Parathyroid adenoma (tissue), 2 donors: ENCODE results near the gene PPIP5K2.
"Not testable (repeated sequence)": the region's sequence is repeated elsewhere in the genome, so short reads cannot be mapped to it uniquely, and the experiment has no call there.

Experiments
- H2AFZ ChIP-seq: fragments of 300-600 bp; sonication (generic); one replicate; pipeline ENCODE4 v1.7.0; 2017; ENCODE audit warnings: antibody characterized with exemption, mild to moderate bottlenecking
- H3K27ac ChIP-seq: fragments of 300-600 bp; sonication (generic); one replicate; pipeline ENCODE4 v1.7.0; 2017
- H3K27me3 ChIP-seq: fragments of 300-600 bp; sonication (generic); one replicate; pipeline ENCODE4 v1.7.0; 2017; ENCODE audit warnings: low read length; ENCODE audit not compliant: control insufficient read depth, insufficient read depth
- H3K36me3 ChIP-seq: fragments of 300-600 bp; sonication (generic); one replicate; pipeline ENCODE4 v1.7.0; 2017; ENCODE audit warnings: low read length; ENCODE audit not compliant: control insufficient read depth, insufficient read depth
- H3K4me1 ChIP-seq: fragments of 300-600 bp; sonication (generic); one replicate; pipeline ENCODE4 v1.7.0; 2017; ENCODE audit warnings: control low read depth
- H3K4me2 ChIP-seq: fragments of 300-600 bp; sonication (generic); one replicate; pipeline ENCODE4 v1.7.0; 2017; ENCODE audit warnings: low read length
- H3K4me3 ChIP-seq: fragments of 300-600 bp; sonication (generic); one replicate; pipeline ENCODE4 v1.7.0; 2017; ENCODE audit warnings: low read depth, low read length
- H3K79me2 ChIP-seq: fragments of 300-600 bp; sonication (generic); one replicate; pipeline ENCODE4 v1.7.0; 2017; ENCODE audit warnings: control low read depth
- H3K9ac ChIP-seq: fragments of 300-600 bp; sonication (generic); one replicate; pipeline ENCODE4 v1.7.0; 2017; ENCODE audit warnings: mild to moderate bottlenecking
- H3K9me3 ChIP-seq: fragments of 300-600 bp; sonication (generic); one replicate; pipeline ENCODE4 v1.7.0; 2017; ENCODE audit warnings: low read length; ENCODE audit not compliant: control insufficient read depth
- TF ChIP-seq, protein P1 (sequence below): fragments of 300-600 bp; sonication (generic); IDR thresholded peaks from one replicate; pipeline ENCODE4 v1.7.0; 2017; ENCODE audit warnings: antibody characterized with exemption, mild to moderate bottlenecking
- donor health status: primary hyperparathyroidism.

The PPIP5K2 gene

DNA sequence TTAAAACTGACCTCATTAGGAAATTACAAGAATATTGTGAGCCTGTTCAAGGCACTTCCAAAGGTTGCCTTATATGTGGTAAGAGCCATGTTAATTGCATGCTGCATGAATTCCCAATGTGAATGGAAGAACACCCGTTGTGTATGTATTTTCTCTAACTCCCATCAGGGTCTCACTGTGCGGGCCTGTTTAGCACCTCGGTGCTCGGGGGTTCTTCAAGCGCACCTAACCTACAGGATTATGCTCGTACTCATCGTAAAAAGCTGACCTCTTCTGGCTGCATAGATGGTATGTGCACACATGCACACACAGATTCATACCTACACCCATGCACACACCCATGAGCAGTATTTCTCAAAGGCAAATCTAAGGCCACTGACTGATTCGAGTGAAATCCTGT is 66.1 kb downstream of the PPIP5K2 start:
- no peaks in the 10 kb centered on the region for H3K79me2 ChIP-seq
- TF ChIP-seq, protein P1, sequence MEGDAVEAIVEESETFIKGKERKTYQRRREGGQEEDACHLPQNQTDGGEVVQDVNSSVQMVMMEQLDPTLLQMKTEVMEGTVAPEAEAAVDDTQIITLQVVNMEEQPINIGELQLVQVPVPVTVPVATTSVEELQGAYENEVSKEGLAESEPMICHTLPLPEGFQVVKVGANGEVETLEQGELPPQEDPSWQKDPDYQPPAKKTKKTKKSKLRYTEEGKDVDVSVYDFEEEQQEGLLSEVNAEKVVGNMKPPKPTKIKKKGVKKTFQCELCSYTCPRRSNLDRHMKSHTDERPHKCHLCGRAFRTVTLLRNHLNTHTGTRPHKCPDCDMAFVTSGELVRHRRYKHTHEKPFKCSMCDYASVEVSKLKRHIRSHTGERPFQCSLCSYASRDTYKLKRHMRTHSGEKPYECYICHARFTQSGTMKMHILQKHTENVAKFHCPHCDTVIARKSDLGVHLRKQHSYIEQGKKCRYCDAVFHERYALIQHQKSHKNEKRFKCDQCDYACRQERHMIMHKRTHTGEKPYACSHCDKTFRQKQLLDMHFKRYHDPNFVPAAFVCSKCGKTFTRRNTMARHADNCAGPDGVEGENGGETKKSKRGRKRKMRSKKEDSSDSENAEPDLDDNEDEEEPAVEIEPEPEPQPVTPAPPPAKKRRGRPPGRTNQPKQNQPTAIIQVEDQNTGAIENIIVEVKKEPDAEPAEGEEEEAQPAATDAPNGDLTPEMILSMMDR: no peak
- H3K4me1 ChIP-seq: no peaks in the 10 kb centered on the region
- H3K4me2 ChIP-seq: no peak overlapping the region
- no peaks in the 10 kb centered on the region for H3K9me3 ChIP-seq
- no peak overlapping the region for H3K9ac ChIP-seq
- no peak overlapping the region for H3K4me3 ChIP-seq
- H3K27me3 ChIP-seq: no peaks in the 10 kb centered on the region
- H2AFZ ChIP-seq: no peak overlapping the region
- no peaks in the 10 kb centered on the region for H3K36me3 ChIP-seq
- H3K27ac ChIP-seq: no peak overlapping the region

DNA sequence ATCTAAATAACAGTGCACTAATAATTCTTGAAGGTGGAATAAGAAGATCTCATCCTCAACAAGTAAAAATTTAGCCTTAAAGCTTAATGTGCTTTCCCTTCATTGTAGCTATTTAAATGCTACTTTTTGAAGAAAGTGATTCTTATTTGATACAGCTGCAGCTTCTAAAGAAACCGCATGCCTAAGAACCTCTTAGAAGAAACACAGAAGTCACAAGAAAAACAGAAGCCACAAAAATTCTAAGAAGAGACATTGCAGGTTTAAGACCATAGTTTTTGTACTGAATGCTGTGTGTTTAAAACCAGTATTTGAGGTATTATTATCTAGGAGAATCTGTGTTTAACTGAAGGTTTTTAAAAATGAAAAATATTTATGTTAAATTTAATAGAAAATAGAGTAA is 68.3 kb downstream of the PPIP5K2 start:
- Histone ChIP-seq H3K27me3 (no peaks in the 10 kb centered on the region), H3K27ac (no peak overlapping the region), H3K4me2 (no peak overlapping the region), H3K9ac (no peak overlapping the region), H3K9me3 (no peaks in the 10 kb centered on the region), H3K4me1 (no peaks in the 10 kb centered on the region), H3K79me2 (no peaks in the 10 kb centered on the region), H3K4me3 (no peak overlapping the region), H2AFZ (no peak overlapping the region), H3K36me3 (no peaks in the 10 kb centered on the region)
- TF ChIP-seq, protein P1: no peak

DNA sequence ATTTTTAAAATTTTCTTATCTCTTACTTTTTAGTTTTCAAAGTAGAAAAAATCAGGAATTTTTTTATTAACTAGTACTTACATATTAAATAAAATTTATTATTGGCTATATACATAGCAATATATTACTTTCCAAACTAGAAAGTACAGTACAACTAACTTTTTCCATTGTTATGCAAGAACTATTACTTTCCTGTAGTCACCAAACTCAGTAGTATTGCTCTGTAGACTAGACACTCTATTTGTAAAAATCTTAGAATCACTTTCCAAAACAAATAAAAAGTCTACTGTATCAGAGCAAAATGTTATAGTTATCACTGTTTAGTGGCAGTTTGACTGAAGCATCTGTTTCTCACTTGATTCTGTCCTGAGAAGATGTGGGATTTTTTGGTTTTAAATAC is 83.1 kb downstream of the PPIP5K2 start:
- Histone ChIP-seq H3K79me2 (no peaks in the 10 kb centered on the region), H3K4me1 (peaks cover under 1% of the 10 kb centered on the region), H3K4me3 (no peak overlapping the region), H2AFZ (no peak overlapping the region), H3K27ac (no peak overlapping the region), H3K4me2 (no peak overlapping the region), H3K27me3 (no peaks in the 10 kb centered on the region), H3K9ac (no peak overlapping the region), H3K9me3 (no peaks in the 10 kb centered on the region), H3K36me3 (no peaks in the 10 kb centered on the region)
- TF ChIP-seq, protein P1: no peak

DNA sequence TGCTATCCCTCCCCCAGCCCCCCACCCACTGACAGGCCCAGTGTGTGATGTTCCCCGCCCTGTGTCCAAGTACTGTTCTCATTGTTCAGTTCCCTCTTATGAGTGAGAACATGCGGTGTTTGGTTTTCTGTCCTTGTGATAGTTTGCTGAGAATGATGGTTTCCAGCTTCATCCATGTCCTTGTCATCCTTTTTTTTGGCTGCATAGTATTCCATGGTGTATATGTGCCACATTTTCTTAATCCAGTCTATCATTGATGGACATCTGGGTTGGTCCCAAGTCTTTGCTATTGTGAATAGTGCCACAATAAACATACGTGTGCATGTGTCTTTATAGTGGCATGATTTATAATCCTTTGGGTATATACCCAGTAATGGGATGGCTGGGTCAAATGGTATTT is 84.9 kb downstream of the PPIP5K2 start:
- H3K36me3 ChIP-seq, H3K9ac ChIP-seq, H3K4me1 ChIP-seq: not testable (repeated sequence)

DNA sequence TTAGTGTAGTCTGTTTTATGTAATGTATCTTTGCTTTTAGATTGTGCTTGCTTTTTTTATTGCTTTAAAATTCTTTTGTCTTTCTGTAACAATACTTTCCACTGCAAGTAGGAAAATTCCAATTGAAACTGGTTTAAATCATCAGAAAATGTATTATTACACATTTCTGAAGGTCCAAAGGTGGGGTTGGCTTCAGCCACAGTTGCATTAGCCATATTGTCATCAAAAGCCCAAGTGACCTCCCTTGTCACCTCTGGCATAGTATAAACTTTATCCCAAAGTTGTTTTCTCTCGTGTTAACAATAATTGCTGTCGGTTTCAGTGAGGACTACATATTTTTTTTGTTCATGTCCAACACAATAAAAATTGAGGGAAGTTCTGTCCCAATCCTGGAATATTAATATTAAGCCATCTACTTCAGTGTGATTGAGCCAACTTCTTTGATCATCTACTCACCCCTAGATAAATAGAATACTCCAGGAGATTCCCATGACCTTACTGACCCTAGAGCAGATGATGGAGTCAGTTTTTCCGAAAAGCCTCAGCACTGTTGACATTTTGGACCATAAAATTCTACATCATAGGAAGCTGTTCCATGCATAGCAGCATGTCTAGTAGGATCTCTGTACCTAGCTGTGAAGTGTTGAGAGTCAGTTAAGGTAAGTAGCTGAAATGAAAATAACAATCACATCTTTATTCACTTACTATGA is 86.0 kb downstream of the PPIP5K2 start:
- no peaks in the 10 kb centered on the region for H3K79me2 ChIP-seq
- H3K9me3 ChIP-seq: no peaks in the 10 kb centered on the region
- H3K27me3 ChIP-seq: no peaks in the 10 kb centered on the region
- no peak overlapping the region for H3K27ac ChIP-seq
- H3K4me2 ChIP-seq: no peak overlapping the region
- no peak overlapping the region for H3K4me3 ChIP-seq
- peaks cover 5% of the 10 kb centered on the region for H3K4me1 ChIP-seq
- no peak overlapping the region for H2AFZ ChIP-seq
- H3K36me3 ChIP-seq: no peaks in the 10 kb centered on the region
- no peak overlapping the region for H3K9ac ChIP-seq
- TF ChIP-seq, protein P1: no peak

More for the DNA sequence above, 84.9 kb downstream of the PPIP5K2 start:
- H3K79me2 ChIP-seq, H3K4me2 ChIP-seq, H3K27ac ChIP-seq, H2AFZ ChIP-seq, H3K9me3 ChIP-seq, H3K27me3 ChIP-seq, H3K4me3 ChIP-seq: not testable (repeated sequence)
